ENCODE data around the gene CDK5R2.

Gene CDK5R2

GRCh38 chr2:218962859-218963492 lies 3.5 kb downstream of the CDK5R2 start:
- DNase-seq: peak; percentile 44

- no peak for DNase-seq
Measured at GRCh38 chr2:218963601-218964000, 4.1 kb downstream of the CDK5R2 start.

GRCh38 chr2:218964041-218964771 lies 4.7 kb downstream of the CDK5R2 start:
- peak; percentile 19 for DNase-seq

- no peak for DNase-seq
Measured at GRCh38 chr2:218970894-218971293, 11.4 kb downstream of the CDK5R2 start.

GRCh38 chr2:218975060-218975777 lies 15.8 kb downstream of the CDK5R2 start:
- DNase-seq: no peak

- peak; percentile 64 for DNase-seq
Measured at GRCh38 chr2:218979846-218980734, 20.6 kb downstream of the CDK5R2 start.

GRCh38 chr2:218980735-218981389 lies 21.4 kb downstream of the CDK5R2 start:
- DNase-seq: no peak

GRCh38 chr2:218981390-218981880 lies 22.0 kb downstream of the CDK5R2 start:
- no peak for DNase-seq

GRCh38 chr2:218981881-218982585 lies 22.6 kb downstream of the CDK5R2 start:
- DNase-seq: no peak

- DNase-seq: no peak
Measured at GRCh38 chr2:218982586-218983262, 23.3 kb downstream of the CDK5R2 start.

GRCh38 chr2:218983263-218983933 lies 23.9 kb downstream of the CDK5R2 start:
- no peak for DNase-seq

- no peak for DNase-seq
Measured at GRCh38 chr2:218983934-218984238, 24.4 kb downstream of the CDK5R2 start.

GRCh38 chr2:218984239-218985020 lies 25.0 kb downstream of the CDK5R2 start:
- DNase-seq: no peak

- no peak for DNase-seq
Measured at GRCh38 chr2:218985021-218985324, 25.5 kb downstream of the CDK5R2 start, which contains the start of gene FEV. Gene FEV (minus strand): TSS chr2:218985184. CDS start chr2:218985075, 109 bp downstream.

GRCh38 chr2:218985325-218986091 lies 26.0 kb downstream of the CDK5R2 start:
- no peak for DNase-seq

- DNase-seq: no peak
Measured at GRCh38 chr2:218986148-218986761, 26.8 kb downstream of the CDK5R2 start.

- DNase-seq: no peak
Measured at GRCh38 chr2:218988164-218988563, 28.7 kb downstream of the CDK5R2 start.

GRCh38 chr2:218988650-218989049 lies 29.2 kb downstream of the CDK5R2 start:
- no peak for DNase-seq
